DND-41 (cell line): ENCODE results near the gene MPV17L2.

Experiments used
- EZH2 ChIP-seq: IDR thresholded peaks from 3 replicates; pipeline ENCODE4 v1.6.1; 2012; ENCODE audit warnings: borderline replicate concordance, low read depth, mild to moderate bottlenecking, moderate library complexity, low read length, inconsistent platforms; ENCODE audit not compliant: severe bottlenecking
- TF ChIP-seq, protein P1 (sequence below): IDR thresholded peaks from 2 replicates; pipeline ENCODE4 v1.5.1; 2012; ENCODE audit warnings: borderline replicate concordance, low read length, moderate library complexity, mild to moderate bottlenecking; ENCODE audit not compliant: poor library complexity, severe bottlenecking; ENCODE audit errors: extremely low read depth

DNA sequence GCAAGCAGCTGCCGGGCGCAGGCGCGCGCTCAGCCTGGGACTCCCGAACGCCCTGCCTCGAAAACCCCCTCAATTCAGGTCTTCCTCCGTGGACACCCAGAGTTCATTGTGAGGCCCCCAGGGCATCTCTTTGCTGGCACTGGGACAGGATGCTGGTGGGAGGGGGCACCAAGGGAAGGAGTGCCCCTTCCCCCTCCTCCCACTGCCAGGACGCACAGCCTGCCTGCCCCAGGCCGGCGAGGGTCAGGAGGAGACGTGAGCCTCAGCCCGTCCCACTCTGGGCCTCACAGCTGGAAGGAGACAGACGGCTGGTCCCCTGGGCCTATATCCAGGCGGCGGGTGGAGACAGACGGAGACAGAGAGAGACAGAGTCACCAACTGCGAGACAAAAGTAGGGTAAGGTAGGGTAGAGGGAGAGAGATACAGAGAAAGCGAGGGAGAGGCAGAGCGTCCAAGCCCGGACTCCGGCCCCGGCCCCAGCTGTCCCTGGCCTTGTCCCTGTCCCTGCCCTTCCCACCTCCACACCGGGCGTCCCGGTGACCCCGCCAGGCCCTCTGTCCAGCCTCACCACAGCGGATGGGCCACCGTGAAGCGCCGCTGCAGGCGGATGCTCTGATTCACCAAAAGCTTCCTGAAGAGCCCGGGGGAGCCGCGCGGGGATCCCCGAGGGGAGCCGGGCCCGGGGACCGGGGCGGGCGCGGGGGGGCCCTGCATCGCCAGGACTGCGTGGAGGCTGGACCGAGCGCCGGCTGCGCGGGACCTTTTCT lies 32.9 kb downstream of the MPV17L2 start, which contains the start of gene PDE4C:
- TF ChIP-seq, protein P1, sequence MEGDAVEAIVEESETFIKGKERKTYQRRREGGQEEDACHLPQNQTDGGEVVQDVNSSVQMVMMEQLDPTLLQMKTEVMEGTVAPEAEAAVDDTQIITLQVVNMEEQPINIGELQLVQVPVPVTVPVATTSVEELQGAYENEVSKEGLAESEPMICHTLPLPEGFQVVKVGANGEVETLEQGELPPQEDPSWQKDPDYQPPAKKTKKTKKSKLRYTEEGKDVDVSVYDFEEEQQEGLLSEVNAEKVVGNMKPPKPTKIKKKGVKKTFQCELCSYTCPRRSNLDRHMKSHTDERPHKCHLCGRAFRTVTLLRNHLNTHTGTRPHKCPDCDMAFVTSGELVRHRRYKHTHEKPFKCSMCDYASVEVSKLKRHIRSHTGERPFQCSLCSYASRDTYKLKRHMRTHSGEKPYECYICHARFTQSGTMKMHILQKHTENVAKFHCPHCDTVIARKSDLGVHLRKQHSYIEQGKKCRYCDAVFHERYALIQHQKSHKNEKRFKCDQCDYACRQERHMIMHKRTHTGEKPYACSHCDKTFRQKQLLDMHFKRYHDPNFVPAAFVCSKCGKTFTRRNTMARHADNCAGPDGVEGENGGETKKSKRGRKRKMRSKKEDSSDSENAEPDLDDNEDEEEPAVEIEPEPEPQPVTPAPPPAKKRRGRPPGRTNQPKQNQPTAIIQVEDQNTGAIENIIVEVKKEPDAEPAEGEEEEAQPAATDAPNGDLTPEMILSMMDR, result no peak
- TF ChIP-seq EZH2, result no peak
